ENCODE measurements around the gene RGS1.

Gene RGS1

GRCh38 chr1:192577145-192578140, 1.9 kb downstream of the RGS1 start:
- TF ChIP-seq CTCF (IDR thresholded peaks at IDR 0.05; ENCODE audit: extremely low read depth, missing control alignments), result no peak
- no peak for DNase-seq (ENCODE audit: low spot score)

- DNase-seq (ENCODE audit: low spot score), result no peak
- no peak for TF ChIP-seq CTCF (IDR thresholded peaks at IDR 0.05; ENCODE audit: extremely low read depth, missing control alignments)
Observed at GRCh38 chr1:192578144-192578909, 2.8 kb downstream of the RGS1 start.

- DNase-seq (ENCODE audit: low spot score), result no peak
- TF ChIP-seq CTCF (IDR thresholded peaks at IDR 0.05; ENCODE audit: extremely low read depth, missing control alignments), result no peak
Observed at GRCh38 chr1:192579010-192579738, 3.6 kb downstream of the RGS1 start.

- TF ChIP-seq CTCF (IDR thresholded peaks at IDR 0.05; ENCODE audit: extremely low read depth, missing control alignments), result peak; percentile 64
- peak; percentile 8 for DNase-seq (ENCODE audit: low spot score)
Observed at GRCh38 chr1:192580351-192580962, 4.9 kb downstream of the RGS1 start.

- DNase-seq (ENCODE audit: low spot score), result no peak
- no peak for TF ChIP-seq CTCF (IDR thresholded peaks at IDR 0.05; ENCODE audit: extremely low read depth, missing control alignments)
Observed at GRCh38 chr1:192581131-192581927, 5.8 kb downstream of the RGS1 start.

- DNase-seq (ENCODE audit: low spot score), result no peak
- TF ChIP-seq CTCF (IDR thresholded peaks at IDR 0.05; ENCODE audit: extremely low read depth, missing control alignments), result no peak
Observed at GRCh38 chr1:192584866-192585265, 9.3 kb downstream of the RGS1 start.

Measured in GM20000 (cell line).